Tibial artery (tissue), 4 donors: ENCODE data around the gene TRIM41.
A peak's percentile ranks its signal among the peaks of the same experiment; 100 is the strongest.

Experiments
- DNase-seq, 2 donors: peaks; one replicate each; pipeline ENCODE4 v3.0.0-alpha.2; 2019
- H3K27ac ChIP-seq, 2 donors: fragments of 200-600 bp; sonication (generic) in 1 of 2; 1 replicate in 1 of 2; 2 replicates in 1 of 2; pipeline ENCODE4 v1.5.1; 2018 to 2019; ENCODE audit warnings: mild to moderate bottlenecking in 1 of 2
- H3K27me3 ChIP-seq, 2 donors: fragments of 200-600 bp; sonication (generic) in 1 of 2; one replicate each; pipeline versions ENCODE4 v1.5.1 to v1.6.0; 2016 to 2019
- H3K36me3 ChIP-seq, 3 donors: fragments of 200-600 bp; sonication (generic) in 2 of 3; one replicate each; pipeline ENCODE4 v1.5.1; 2016 to 2019; ENCODE audit warnings: mild to moderate bottlenecking in 2 of 3
- H3K4me1 ChIP-seq, 4 donors: fragments of 200-600 bp; sonication (generic) in 2 of 4; 1 replicate in 3 of 4; 2 replicates in 1 of 4; pipeline ENCODE4 v1.5.1; 2016 to 2019
- H3K4me3 ChIP-seq, 2 donors: fragments of 200-600 bp; sonication (generic) in 1 of 2; 1 replicate in 1 of 2; 2 replicates in 1 of 2; pipeline ENCODE4 v1.5.1; 2018 to 2019; ENCODE audit warnings: mild to moderate bottlenecking in 2 of 2
- H3K9me3 ChIP-seq, 3 donors: fragments of 200-600 bp; sonication (generic) in 1 of 3; one replicate each; pipeline ENCODE4 v1.5.1; 2016 to 2019
- CTCF ChIP-seq, 2 experiments: fragments of 200-600 bp in 1 of 2; fragments of 450-650 bp in 1 of 2; IDR thresholded peaks; one replicate each; pipeline ENCODE4 v1.5.1; 2017 to 2019; ENCODE audit warnings: antibody characterized with exemption in 2 of 2, mild to moderate bottlenecking in 1 of 2, moderate library complexity in 1 of 2
- intact Hi-C: fragments of 100-400 bp; cut with DNase I; formaldehyde crosslinking; loops from one replicate; pipeline ENCODE4 v1.15.0; 2023; ENCODE audit warnings: low total_unique reads

TRIM41 gene

GRCh38 chr5:181258576-181258975 is 35.5 kb downstream of the TRIM41 start:
- Histone ChIP-seq H3K36me3 (peaks cover 2 to 17% (median 3%) of the 10 kb centered on the region in 3 donors), H3K4me1 (peaks cover 0 to 74% (median 56%) of the 10 kb centered on the region in 4 donors), H3K9me3 (no peaks in the 10 kb centered on the region), H3K4me3 (peak overlapping the region; percentile 83 to 88), H3K27me3 (no peaks in the 10 kb centered on the region), H3K27ac (no peak overlapping the region)
- intact Hi-C loops, result no loop called here
- no peak for DNase-seq
- no peak for TF ChIP-seq CTCF (IDR thresholded peaks at IDR 0.05)

GRCh38 chr5:181259283-181259682 is 36.2 kb downstream of the TRIM41 start:
- Histone ChIP-seq H3K4me1 (peaks cover 0 to 67% (median 53%) of the 10 kb centered on the region in 4 donors), H3K27ac (peak overlapping the region; percentile 97 to 98), H3K36me3 (peaks cover 9 to 17% (median 10%) of the 10 kb centered on the region in 3 donors), H3K27me3 (no peaks in the 10 kb centered on the region), H3K9me3 (no peaks in the 10 kb centered on the region), H3K4me3 (peak overlapping the region; percentile 83 to 88)
- TF ChIP-seq CTCF (IDR thresholded peaks at IDR 0.05), result no peak
- no peak for DNase-seq
- intact Hi-C loops, result no loop called here

GRCh38 chr5:181259974-181260719 is 37.1 kb downstream of the TRIM41 start:
- Histone ChIP-seq H3K4me3 (peak overlapping the region; percentile 83 to 88), H3K36me3 (peaks cover 12 to 14% (median 13%) of the 10 kb centered on the region in 3 donors), H3K27me3 (no peaks in the 10 kb centered on the region), H3K4me1 (peaks cover 0 to 58% (median 49%) of the 10 kb centered on the region in 4 donors), H3K27ac (peak overlapping the region; percentile 97 to 98), H3K9me3 (no peaks in the 10 kb centered on the region)
- DNase-seq, result no peak
- no peak for TF ChIP-seq CTCF (IDR thresholded peaks at IDR 0.05)
- intact Hi-C loops, result loop anchor here (5.0 to 10.0 kb wide), 3 partner anchors 73 to 1185 kb away; partner anchors contain the start of genes RNF130 and ZFP62

- TF ChIP-seq CTCF (IDR thresholded peaks at IDR 0.05), result peak in 1 of 2 experiments; percentile 9
- Histone ChIP-seq H3K27me3 (no peaks in the 10 kb centered on the region), H3K27ac (peak within 1 kb of the TSS; percentile 97 to 98), H3K4me3 (peak within 1 kb of the TSS; percentile 83 to 88), H3K4me1 (peaks cover 0 to 51% (median 42%) of the 10 kb centered on the region in 4 donors), H3K9me3 (no peaks in the 10 kb centered on the region), H3K36me3 (peaks cover 12 to 14% (median 13%) of the 10 kb centered on the region in 3 donors)
- peak; percentile 89 to 93 for DNase-seq
- intact Hi-C loops, result loop anchor here (5.0 to 10.0 kb wide), 3 partner anchors 74 to 1186 kb away; partner anchors contain the start of genes RNF130 and ZFP62
Observed at GRCh38 chr5:181260720-181261319, 37.7 kb downstream of the TRIM41 start, which contains the start of gene TRIM52. Gene TRIM52, minus strand, starts transcription at chr5:181261143. Its CDS starts 330 bp downstream, at chr5:181260813.

GRCh38 chr5:181261320-181262049 is 38.4 kb downstream of the TRIM41 start:
- H3K9me3 ChIP-seq, result no peaks in the 10 kb centered on the region
- DNase-seq, result peak; percentile 70 to 86
- H3K27ac ChIP-seq, result peak overlapping the region; percentile 97 to 98
- peaks cover 12 to 14% (median 13%) of the 10 kb centered on the region in 3 donors for H3K36me3 ChIP-seq
- peaks cover 0 to 45% (median 37%) of the 10 kb centered on the region in 4 donors for H3K4me1 ChIP-seq
- peak overlapping the region; percentile 83 to 88 for H3K4me3 ChIP-seq
- TF ChIP-seq CTCF (IDR thresholded peaks at IDR 0.05), result no peak
- intact Hi-C loops, result loop anchor here (5.0 to 10.0 kb wide), 3 partner anchors 74 to 1187 kb away; partner anchors contain the start of genes RNF130 and ZFP62
- H3K27me3 ChIP-seq, result no peaks in the 10 kb centered on the region
